ENCODE results near the gene SLC25A26. TPM values are rescaled to one million over a fixed set of nuclear protein-coding genes. Genes with fewer than 3 reads are reported as not detected.

The SLC25A26 gene
- total RNA-seq, 1 donor, result 14.0 TPM

DNA sequence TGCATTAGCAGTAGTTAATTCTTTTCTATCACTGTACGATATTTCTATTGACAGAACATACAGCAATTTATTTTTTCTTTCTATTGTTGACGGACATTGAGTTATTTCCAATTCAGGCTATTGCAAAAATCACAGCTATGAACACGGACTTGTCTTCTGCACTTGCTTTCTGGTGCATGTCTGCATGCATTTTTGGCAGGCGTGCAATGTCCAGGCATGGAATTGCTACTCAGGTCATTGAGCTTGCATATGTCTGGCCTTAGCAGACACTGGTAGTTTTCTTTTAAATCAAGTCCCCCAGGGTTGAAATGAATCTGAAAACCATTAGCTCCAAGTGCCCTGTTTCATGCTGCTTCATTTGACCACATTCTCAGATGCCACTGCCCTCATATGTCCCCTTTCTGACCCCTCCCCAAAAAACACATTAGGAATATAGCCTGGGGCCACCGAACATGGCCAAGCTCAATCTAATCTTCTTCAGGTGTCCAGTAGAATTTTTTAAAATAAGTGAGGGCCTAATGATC lies 207.2 kb downstream of the SLC25A26 start:
- TF ChIP-seq CTCF (IDR thresholded peaks at IDR 0.05; ENCODE audit: insufficient read depth, low read length), result no peak
- H3K4me3 ChIP-seq (ENCODE audit: low read depth, low read length), result no peak overlapping the region
- no peak for DNase-seq (ENCODE audit: low read depth)

Small RNAs within 50 kb of the gene (small RNA-seq; reads per million reads assigned to genes)
- gene RN7SL482P (not detected), gene RNU6-787P (not detected)

Other genes with a start within 250 kb of the SLC25A26 start
- 13.0 and 30.2 TPM in 2 replicates for gene MAGI1, start 182.1 kb upstream of the SLC25A26 start, total RNA-seq (ENCODE audit: low replicate concordance)